HepG2 (cell line): ENCODE results near the gene MIER2. TPM values are rescaled to one million over a fixed set of nuclear protein-coding genes. Genes with fewer than 3 reads are reported as not detected.

Source experiments
- ATAC-seq: fragments of 200-7000 bp; cut with Tn5 transposase; 3 replicates; pipeline ENCODE4 v1.9.1; 2020; ENCODE audit warnings: mild to moderate bottlenecking, moderate library complexity
- BruUV-seq: library from RNA; stranded (reverse); fragments of 400-500 nt; replicated peaks from 2 replicates; lab custom pipeline; 2021; lab: Mats Ljungman, UMichigan
- CTCF ChIA-PET: fragments of 300-600 bp; formaldehyde crosslinking; extraction: SDS; loops from one replicate; lab custom pipeline; 2021; ENCODE audit warnings: low total read pairs, inconsistent platforms, low intra/inter-chr PET ratio; lab: Yijun Ruan, JAX
- POLR2A ChIA-PET: fragments of 350-600 bp; sonication (Branson Sonifier 250); formaldehyde crosslinking; loops from one replicate; lab custom pipeline; 2020; ENCODE audit warnings: antibody characterized with exemption, inconsistent platforms; lab: Yijun Ruan, JAX
- DNase-seq: peaks from one replicate; pipeline ENCODE4 v3.0.0-alpha.2; 2015; ENCODE audit warnings: low spot score
- FAIRE-seq: peaks from 3 replicates; lab custom pipeline; 2011; peaks lifted over from hg19 to GRCh38; lab: Jason Lieb, UNC
- H2AFZ ChIP-seq: one replicate; pipeline ENCODE4 v1.6.1; 2011; ENCODE audit warnings: low read length, inconsistent platforms
- H3K27ac ChIP-seq: fragments of 300-600 bp; 3 replicates; pipeline ENCODE4 v1.8.0; 2011; ENCODE audit warnings: mixed run types, mild to moderate bottlenecking, mixed read lengths, low read length, inconsistent platforms; ENCODE audit not compliant: insufficient read depth; ENCODE audit errors: extremely low read length
- H3K27me3 ChIP-seq, 2 experiments: fragments of 200-600 bp in 1 of 2; 2 replicates in 1 of 2; 3 replicates in 1 of 2; pipeline versions ENCODE4 v1.6.0 to v1.8.0; 2011; ENCODE audit warnings: low read length in 2 of 2, mild to moderate bottlenecking in 2 of 2, moderate library complexity in 2 of 2, inconsistent platforms in 1 of 2; ENCODE audit not compliant: insufficient read depth in 2 of 2, control insufficient read depth in 1 of 2
- H3K36me3 ChIP-seq, 2 experiments: fragments of 200-600 bp in 1 of 2; replicated peaks in 1 of 2; 2 replicates in 1 of 2; 3 replicates in 1 of 2; pipeline versions ENCODE4 v1.5.1 to v1.8.0; 2011; ENCODE audit warnings: low read length in 2 of 2, inconsistent platforms in 1 of 2; ENCODE audit not compliant: insufficient read depth in 2 of 2, control insufficient read depth in 1 of 2
- H3K4me1 ChIP-seq: 2 replicates; pipeline ENCODE4 v1.5.1; 2012; ENCODE audit warnings: low read length, inconsistent platforms; ENCODE audit not compliant: insufficient read depth
- H3K4me2 ChIP-seq: 2 replicates; pipeline ENCODE4 v1.6.0; 2011; ENCODE audit warnings: low read depth, low read length, inconsistent platforms
- H3K4me3 ChIP-seq, 3 experiments: fragments of 200-600 bp in 1 of 3; sonication (generic), shearing (Covaris generic) in 1 of 3; replicated peaks in 1 of 3; 2 replicates each; pipeline ENCODE4 v1.5.1; 2011 to 2016; ENCODE audit warnings: low read length in 3 of 3, inconsistent platforms in 2 of 3, low read depth in 2 of 3, mild to moderate bottlenecking in 2 of 3, control low read depth in 1 of 3, mixed read lengths in 1 of 3; ENCODE audit not compliant: insufficient read depth in 1 of 3
- H3K79me2 ChIP-seq: one replicate; pipeline ENCODE4 v1.6.1; 2011; ENCODE audit warnings: low read length, inconsistent platforms; ENCODE audit not compliant: insufficient read depth
- H3K9ac ChIP-seq: 2 replicates; pipeline ENCODE4 v1.6.0; 2011; ENCODE audit warnings: mild to moderate bottlenecking, low read depth, low read length, inconsistent platforms; ENCODE audit not compliant: insufficient read depth
- H3K9me3 ChIP-seq: 2 replicates; pipeline ENCODE4 v1.5.1; 2012; ENCODE audit warnings: mild to moderate bottlenecking, low read length
- H4K20me1 ChIP-seq: 2 replicates; pipeline ENCODE4 v1.6.0; 2011; ENCODE audit warnings: inconsistent platforms, mild to moderate bottlenecking, low read length, moderate library complexity; ENCODE audit not compliant: insufficient read depth
- CBFB ChIP-seq: sonication (generic); formaldehyde crosslinking; IDR thresholded peaks from 2 replicates; pipeline ENCODE4 v1.4.0; 2020; ENCODE audit warnings: missing genetic modification reagents
- SOX6 ChIP-seq, 2 experiments: fragments of 450-650 bp in 1 of 2; sonication (generic) in 1 of 2; formaldehyde crosslinking in 1 of 2; IDR thresholded peaks; 2 replicates each; pipeline versions ENCODE4 v1.4.0 to v1.6.1; 2017 to 2020; ENCODE audit warnings: antibody characterized with exemption in 1 of 2, mild to moderate bottlenecking in 1 of 2, missing genetic modification reagents in 1 of 2
- ZBTB38 ChIP-seq: sonication (generic); formaldehyde crosslinking; IDR thresholded peaks from 2 replicates; pipeline ENCODE4 v1.5.1; 2020; ENCODE audit warnings: mild to moderate bottlenecking, missing genetic modification reagents
- ZNF263 ChIP-seq: sonication (generic); formaldehyde crosslinking; IDR thresholded peaks from 2 replicates; pipeline ENCODE4 v1.4.0; 2020; ENCODE audit warnings: missing genetic modification reagents
- ZNF367 ChIP-seq: sonication (generic); formaldehyde crosslinking; IDR thresholded peaks from 2 replicates; pipeline ENCODE4 v1.4.0; 2020; ENCODE audit warnings: missing genetic modification reagents, borderline replicate concordance
- ZNF597 ChIP-seq: sonication (generic); formaldehyde crosslinking; IDR thresholded peaks from 2 replicates; pipeline ENCODE4 v1.5.0; 2020; ENCODE audit warnings: missing genetic modification reagents
- WGBS: methylation state at CpG from one replicate; pipeline ENCODE4 v1.1.6; 2017; ENCODE audit warnings: low lambda C conversion rate; 5-methylcytosine and 5-hydroxymethylcytosine counted together
- in situ Hi-C: cut with HindIII; loops from 2 replicates; pipeline ENCODE4 v1.10.0; 2017; ENCODE audit warnings: low pct_unique_long_range_greater_than_20kb; ENCODE audit not compliant: extremely low pct_ligation_motif_present
- intact Hi-C: fragments of 100-400 bp; cut with micrococcal nuclease; formaldehyde crosslinking; loops from one replicate; pipeline ENCODE4 v1.10.0; 2022; ENCODE audit not compliant: unreplicated experiment
- polyA plus RNA-seq, 8 experiments: library from polyadenylated mRNA; depleted of rRNA in 3 of 8; stranded (reverse) in 7 of 8; unstranded in 1 of 8; fragments of >200 nt; fragmentation: Illumina TruSeq in 4 of 8; extraction: Trizol in 4 of 8; gene quantifications; 2 replicates each; pipeline versions ENCODE4 v1.2.1 to v1.2.3, GENCODE V29; 2011 to 2016; ENCODE audit warnings: low read depth in 4 of 8, missing spikeins in 1 of 8, mixed read lengths in 1 of 8; ENCODE audit not compliant: insufficient read depth in 1 of 8
- total RNA-seq, 5 experiments: library from RNA; depleted of rRNA; stranded (reverse); fragments of >200 nt; fragmentation: Illumina TruSeq; extraction: Trizol; gene quantifications; 2 replicates each; pipeline ENCODE4 v1.2.3, GENCODE V29; 2016; ENCODE audit warnings: low read depth in 1 of 5

MIER2 gene
- total and polyA plus RNA-seq, 2 of the 13 experiments (the other 11 are each of a cell fraction or from before 2014, with no cell fraction given): 9.6 to 25.7 TPM

GRCh38 chr19:313169-313987 is 31.2 kb downstream of the MIER2 start:
- Histone ChIP-seq H3K9me3 (no peaks in the 10 kb centered on the region), H3K79me2 (no peaks in the 10 kb centered on the region), H3K4me2 (no peak overlapping the region), H4K20me1 (0 out of 2 replicates have a peak, but pooled peaks cover 7% of the 10 kb centered on the region), H3K36me3 (peaks cover 20 to 40% of the 10 kb centered on the region in 2 experiments), H3K9ac (no peak overlapping the region), H3K4me3 (no peak overlapping the region), H3K4me1 (no peaks in the 10 kb centered on the region), H2AFZ (no peak overlapping the region), H3K27ac (no peak overlapping the region), H3K27me3 (no peaks in the 10 kb centered on the region)
- no TSS peak for BruUV-seq
- in situ Hi-C loops (no loop called here), intact Hi-C loops (no loop called here)
- 95% methylated on average over 19 of the region's 23 CpGs for WGBS
- DNase-seq: no peak
- no peak for FAIRE-seq
- ChIA-PET POLR2A (no interaction called here), CTCF (no interaction called here)
- TF ChIP-seq ZBTB38 (CRISPR knock-in tag): no peak
- TF ChIP-seq ZNF263 (CRISPR knock-in tag): peak; percentile 71
- ATAC-seq: no peak

- TF ChIP-seq SOX6 (IDR thresholded peaks at IDR 0.05) (no peak), SOX6 (CRISPR knock-in tag; IDR thresholded peaks at IDR 0.05) (no peak), ZNF597 (CRISPR knock-in tag) (no peak), ZNF367 (CRISPR knock-in tag) (no peak), CBFB (CRISPR knock-in tag) (no peak)
- ChIA-PET POLR2A (no interaction called here), CTCF (no interaction called here)
- Histone ChIP-seq H2AFZ (no peak overlapping the region), H3K79me2 (no peaks in the 10 kb centered on the region), H3K4me1 (no peaks in the 10 kb centered on the region), H3K36me3 (peaks cover 22 to 51% of the 10 kb centered on the region in 2 experiments), H3K27me3 (no peaks in the 10 kb centered on the region), H4K20me1 (0 out of 2 replicates have a peak, but pooled peaks cover 7% of the 10 kb centered on the region), H3K4me3 (no peak overlapping the region), H3K27ac (no peak overlapping the region), H3K9me3 (no peaks in the 10 kb centered on the region), H3K4me2 (no peak overlapping the region), H3K9ac (no peak overlapping the region)
- in situ Hi-C loops: no loop called here
- no TSS peak for BruUV-seq
- ATAC-seq (no peak), DNase-seq (no peak), FAIRE-seq (no peak)
- WGBS: over 99% methylated on average over 26 of the region's 33 CpGs
- intact Hi-C loops: no loop called here
Observed at GRCh38 chr19:311813-312261, 32.8 kb downstream of the MIER2 start.
